ENCODE measurements around the gene CLIP3. TPM values are rescaled to one million over a fixed set of nuclear protein-coding genes. Genes with fewer than 3 reads are reported as not detected.

Gene CLIP3
- polyA plus RNA-seq, 1 donor (not counting 4 experiments of a cell fraction or from before 2014, with no cell fraction given), result 0.38 TPM

GRCh38 chr19:36010402-36010801, 22.3 kb downstream of the CLIP3 start:
- H2AFZ ChIP-seq (ENCODE audit: control insufficient read depth, low read length), result no peak overlapping the region
- TF ChIP-seq CTCF (optimal IDR thresholded peaks at IDR 0.05 in 1 of 3, IDR thresholded peaks at IDR 0.05 in 1 of 3, conservative IDR thresholded peaks at IDR 0.05 in 1 of 3; ENCODE audit: extremely low read depth in 1 of 3, insufficient read depth in 2 of 3, low read length in 3 of 3) (no peak), EZH2 (IDR thresholded peaks at IDR 0.05; ENCODE audit: low read length) (no peak)
- no peak for FAIRE-seq
- no peaks in the 10 kb centered on the region for H3K9me3 ChIP-seq (ENCODE audit: control insufficient read depth, low read depth, low read length)
- peaks cover 16% of the 10 kb centered on the region for H3K4me1 ChIP-seq (ENCODE audit: control insufficient read depth, extremely low read depth, insufficient read depth, low read length)
- H4K20me1 ChIP-seq (ENCODE audit: control insufficient read depth, extremely low read depth, insufficient read depth, low read length), result no peaks in the 10 kb centered on the region
- H3K9me1 ChIP-seq (ENCODE audit: control insufficient read depth, extremely low read depth, insufficient read depth, low read length), result no peaks in the 10 kb centered on the region
- H3K27ac ChIP-seq (ENCODE audit: control insufficient read depth, insufficient read depth, low read length), result no peak overlapping the region
- no peak overlapping the region for H3K4me3 ChIP-seq (ENCODE audit: control insufficient read depth in 2 of 3, extremely low read depth in 1 of 3, insufficient read depth in 2 of 3, low read depth in 1 of 3, low read length in 3 of 3)
- H3K36me3 ChIP-seq (ENCODE audit: control insufficient read depth in 2 of 2, extremely low read depth in 1 of 2, insufficient read depth in 2 of 2, low read length in 2 of 2), result no peaks in the 10 kb centered on the region
- H3K79me2 ChIP-seq (ENCODE audit: control insufficient read depth, insufficient read depth, low read length), result peaks cover 10% of the 10 kb centered on the region
- no peaks in the 10 kb centered on the region for H3K27me3 ChIP-seq (ENCODE audit: control insufficient read depth, extremely low read depth, insufficient read depth, low read length)
- H3K9ac ChIP-seq (ENCODE audit: control insufficient read depth, extremely low read depth, insufficient read depth, low read length), result no peak overlapping the region
- H3K4me2 ChIP-seq (ENCODE audit: control insufficient read depth, extremely low read depth, insufficient read depth, low read depth, low read length), result no peak overlapping the region
- DNase-seq (ENCODE audit: low read depth, low spot score), result no peak
- dilution Hi-C loops (cut with MboI; ENCODE audit: extremely low pct_ligation_motif_present, low sequenced_read_pairs), result no loop called here

- FAIRE-seq, result no peak
- Histone ChIP-seq H3K9me3 (ENCODE audit: control insufficient read depth, low read depth, low read length) (no peaks in the 10 kb centered on the region), H3K9me1 (ENCODE audit: control insufficient read depth, extremely low read depth, insufficient read depth, low read length) (no peaks in the 10 kb centered on the region), H4K20me1 (ENCODE audit: control insufficient read depth, extremely low read depth, insufficient read depth, low read length) (no peaks in the 10 kb centered on the region), H3K27me3 (ENCODE audit: control insufficient read depth, extremely low read depth, insufficient read depth, low read length) (no peaks in the 10 kb centered on the region), H3K36me3 (ENCODE audit: control insufficient read depth in 2 of 2, extremely low read depth in 1 of 2, insufficient read depth in 2 of 2, low read length in 2 of 2) (no peaks in the 10 kb centered on the region), H2AFZ (ENCODE audit: control insufficient read depth, low read length) (peak overlapping the region; percentile 26), H3K4me1 (ENCODE audit: control insufficient read depth, extremely low read depth, insufficient read depth, low read length) (peaks cover 10% of the 10 kb centered on the region), H3K4me3 (ENCODE audit: control insufficient read depth in 2 of 3, extremely low read depth in 1 of 3, insufficient read depth in 2 of 3, low read depth in 1 of 3, low read length in 3 of 3) (peak overlapping the region in 2 of 3 experiments; percentile 13 to 46), H3K9ac (ENCODE audit: control insufficient read depth, extremely low read depth, insufficient read depth, low read length) (no peak overlapping the region), H3K4me2 (ENCODE audit: control insufficient read depth, extremely low read depth, insufficient read depth, low read depth, low read length) (peak overlapping the region; percentile 71), H3K79me2 (ENCODE audit: control insufficient read depth, insufficient read depth, low read length) (peaks cover 8% of the 10 kb centered on the region), H3K27ac (ENCODE audit: control insufficient read depth, insufficient read depth, low read length) (no peak overlapping the region)
- dilution Hi-C loops (cut with MboI; ENCODE audit: extremely low pct_ligation_motif_present, low sequenced_read_pairs), result no loop called here
- no peak for TF ChIP-seq EZH2 (IDR thresholded peaks at IDR 0.05; ENCODE audit: low read length)
- no peak for TF ChIP-seq CTCF (optimal IDR thresholded peaks at IDR 0.05 in 1 of 3, IDR thresholded peaks at IDR 0.05 in 1 of 3, conservative IDR thresholded peaks at IDR 0.05 in 1 of 3; ENCODE audit: extremely low read depth in 1 of 3, insufficient read depth in 2 of 3, low read length in 3 of 3)
- no peak for DNase-seq (ENCODE audit: low read depth, low spot score)
Measured at GRCh38 chr19:36009633-36010379, 22.9 kb downstream of the CLIP3 start.

Measured in keratinocyte (primary cell).